ENCODE data around the gene TRAPPC14.
"Not testable (repeated sequence)": the region's sequence is repeated elsewhere in the genome, so short reads cannot be mapped to it uniquely, and the experiment has no call there.

The TRAPPC14 gene

GRCh38 chr7:100158229-100159098 lies at the start of gene TRAPPC14:
TSS of gene TRAPPC14 (minus strand) at chr7:100158723. CDS start at chr7:100158499, 224 bp downstream.
- no peak for TF ChIP-seq CTCF (conservative IDR thresholded peaks at IDR 0.05; ENCODE audit: control insufficient read depth, insufficient read depth, low read depth, low read length)
- H3K4me3 ChIP-seq (ENCODE audit: control insufficient read depth, low read depth, low read length) = peak within 1 kb of the TSS; percentile 57
- DNase-seq (ENCODE audit: low read depth) = peak; percentile 68

GRCh38 chr7:100204454-100204853 lies 45.9 kb upstream of the TRAPPC14 start:
- TF ChIP-seq CTCF (conservative IDR thresholded peaks at IDR 0.05; ENCODE audit: control insufficient read depth, insufficient read depth, low read depth, low read length) = no peak
- DNase-seq (ENCODE audit: low read depth) = no peak
- H3K4me3 ChIP-seq (ENCODE audit: control insufficient read depth, low read depth, low read length) = no peak overlapping the region

GRCh38 chr7:100200693-100201092 lies 42.2 kb upstream of the TRAPPC14 start:
- H3K4me3 ChIP-seq (ENCODE audit: control insufficient read depth, low read depth, low read length) = no peak overlapping the region
- TF ChIP-seq CTCF (conservative IDR thresholded peaks at IDR 0.05; ENCODE audit: control insufficient read depth, insufficient read depth, low read depth, low read length) = no peak
- no peak for DNase-seq (ENCODE audit: low read depth)

GRCh38 chr7:100198266-100198665 lies 39.7 kb upstream of the TRAPPC14 start:
- TF ChIP-seq CTCF (conservative IDR thresholded peaks at IDR 0.05; ENCODE audit: control insufficient read depth, insufficient read depth, low read depth, low read length) = no peak
- no peak for DNase-seq (ENCODE audit: low read depth)

GRCh38 chr7:100195901-100196322 lies 37.4 kb upstream of the TRAPPC14 start:
- DNase-seq (ENCODE audit: low read depth); H3K4me3 ChIP-seq (ENCODE audit: control insufficient read depth, low read depth, low read length): not testable (repeated sequence)

More at GRCh38 chr7:100198266-100198665, 39.7 kb upstream of the TRAPPC14 start:
- no peak overlapping the region for H3K4me3 ChIP-seq (ENCODE audit: control insufficient read depth, low read depth, low read length)

DNA sequence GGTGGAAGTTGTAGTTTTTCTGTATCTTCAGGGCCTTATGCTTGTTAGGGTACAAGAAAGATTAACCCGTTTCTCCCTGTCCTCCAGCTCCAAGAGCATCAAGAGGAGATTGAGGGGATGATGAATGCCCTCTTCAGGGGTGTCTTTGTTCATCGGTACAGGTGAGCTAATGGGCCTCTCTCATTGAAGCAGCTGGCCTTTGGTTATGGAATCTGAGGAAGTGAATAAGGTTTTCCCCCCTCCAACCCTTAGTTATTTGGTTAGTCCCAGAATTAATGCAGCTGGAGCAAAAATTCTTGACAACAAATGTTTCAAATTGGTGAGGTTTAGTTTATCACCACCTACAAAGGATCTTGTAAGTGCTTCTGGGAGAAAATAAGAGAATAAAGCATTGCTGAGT lies 36.7 kb upstream of the TRAPPC14 start:
- H3K4me3 ChIP-seq (ENCODE audit: control insufficient read depth, low read depth, low read length) = no peak overlapping the region
- DNase-seq (ENCODE audit: low read depth) = no peak
- no peak for TF ChIP-seq CTCF (conservative IDR thresholded peaks at IDR 0.05; ENCODE audit: control insufficient read depth, insufficient read depth, low read depth, low read length)

GRCh38 chr7:100192969-100193368 lies 34.4 kb upstream of the TRAPPC14 start:
- DNase-seq (ENCODE audit: low read depth) = no peak
- no peak overlapping the region for H3K4me3 ChIP-seq (ENCODE audit: control insufficient read depth, low read depth, low read length)
- no peak for TF ChIP-seq CTCF (conservative IDR thresholded peaks at IDR 0.05; ENCODE audit: control insufficient read depth, insufficient read depth, low read depth, low read length)

GRCh38 chr7:100192281-100192862 lies 33.8 kb upstream of the TRAPPC14 start:
- not testable (repeated sequence) for DNase-seq (ENCODE audit: low read depth); H3K4me3 ChIP-seq (ENCODE audit: control insufficient read depth, low read depth, low read length)

Measured in fibroblast of mammary gland (primary cell).